H9 (cell line): ENCODE measurements around the gene LRRC3. TPM values are rescaled to one million over a fixed set of nuclear protein-coding genes. Genes with fewer than 3 reads are reported as not detected.

ENCODE experiments used
- DNase-seq: peaks from one replicate; pipeline ENCODE4 v3.0.0-alpha.2; 2017
- H2AFZ ChIP-seq: one replicate; pipeline ENCODE4 v1.6.1; 2013; ENCODE audit warnings: mild to moderate bottlenecking, low read length, control low read depth, moderate library complexity
- H2AK5ac ChIP-seq: 2 replicates; pipeline ENCODE4 v1.6.1; 2013; ENCODE audit warnings: low read length, control low read depth, mixed read lengths; ENCODE audit not compliant: insufficient read length
- H2BK120ac ChIP-seq: one replicate; pipeline ENCODE4 v1.6.1; 2013; ENCODE audit warnings: low read depth, mild to moderate bottlenecking, low read length, control low read depth, inconsistent platforms; ENCODE audit not compliant: poor library complexity, severe bottlenecking
- H2BK12ac ChIP-seq: 2 replicates; pipeline ENCODE4 v1.6.1; 2013; ENCODE audit warnings: low read length, control low read depth, mixed read lengths, low read depth; ENCODE audit not compliant: insufficient read length
- H2BK15ac ChIP-seq: 2 replicates; pipeline ENCODE4 v1.6.1; 2013; ENCODE audit warnings: low read depth, low read length, control low read depth
- H2BK20ac ChIP-seq: one replicate; pipeline ENCODE4 v1.6.1; 2013; ENCODE audit warnings: low read depth, mild to moderate bottlenecking, low read length, control low read depth, inconsistent platforms; ENCODE audit not compliant: poor library complexity, severe bottlenecking
- H2BK5ac ChIP-seq: 2 replicates; pipeline ENCODE4 v1.6.1; 2013; ENCODE audit warnings: low read length, control low read depth, mixed read lengths; ENCODE audit not compliant: insufficient read length
- H3K14ac ChIP-seq: 2 replicates; pipeline ENCODE4 v1.6.1; 2013; ENCODE audit warnings: low read length, control low read depth; ENCODE audit not compliant: insufficient read depth
- H3K18ac ChIP-seq: 2 replicates; pipeline ENCODE4 v1.6.1; 2013; ENCODE audit warnings: low read depth, mild to moderate bottlenecking, mixed read lengths, low read length, control low read depth; ENCODE audit not compliant: insufficient read length
- H3K23ac ChIP-seq: 2 replicates; pipeline ENCODE4 v1.6.1; 2013; ENCODE audit warnings: low read length, control low read depth, mixed read lengths, low read depth; ENCODE audit not compliant: insufficient read length
- H3K23me2 ChIP-seq: 2 replicates; pipeline ENCODE4 v1.6.1; 2013; ENCODE audit warnings: low read depth, mild to moderate bottlenecking, mixed read lengths, low read length, control low read depth; ENCODE audit not compliant: insufficient read length, poor library complexity, severe bottlenecking
- H3K27ac ChIP-seq: 2 replicates; pipeline ENCODE4 v1.5.1; 2013; ENCODE audit warnings: low read length, control low read depth, mixed read lengths, low read depth; ENCODE audit not compliant: insufficient read length
- H3K27me3 ChIP-seq: 2 replicates; pipeline ENCODE4 v1.6.1; 2013; ENCODE audit warnings: low read length, control low read depth, inconsistent platforms; ENCODE audit not compliant: insufficient read depth
- H3K4ac ChIP-seq: 2 replicates; pipeline ENCODE4 v1.6.1; 2013; ENCODE audit warnings: low read depth, mild to moderate bottlenecking, control low read depth, inconsistent platforms, low read length, moderate library complexity
- H3K4me1 ChIP-seq: 2 replicates; pipeline ENCODE4 v1.6.1; 2013; ENCODE audit warnings: low read length, control low read depth, inconsistent platforms; ENCODE audit not compliant: insufficient read depth
- H3K4me2 ChIP-seq: 2 replicates; pipeline ENCODE4 v1.6.1; 2013; ENCODE audit warnings: low read length, control low read depth, mixed read lengths; ENCODE audit not compliant: insufficient read length, insufficient read depth
- H3K56ac ChIP-seq: 2 replicates; pipeline ENCODE4 v1.6.1; 2013; ENCODE audit warnings: low read depth, mild to moderate bottlenecking, mixed read lengths, low read length, control low read depth; ENCODE audit not compliant: insufficient read length
- H3K79me1 ChIP-seq: 2 replicates; pipeline ENCODE4 v1.6.1; 2013; ENCODE audit warnings: low read depth, mild to moderate bottlenecking, moderate library complexity, low read length, control low read depth, inconsistent platforms; ENCODE audit not compliant: insufficient read depth, poor library complexity, severe bottlenecking
- H3K79me2 ChIP-seq: 2 replicates; pipeline ENCODE4 v1.6.1; 2013; ENCODE audit warnings: low read length, control low read depth, inconsistent platforms; ENCODE audit not compliant: insufficient read depth
- H3K9ac ChIP-seq: 2 replicates; pipeline ENCODE4 v1.6.1; 2013; ENCODE audit warnings: low read length, control low read depth, mixed read lengths; ENCODE audit not compliant: insufficient read length; ENCODE audit errors: extremely low read depth
- H3K9me3 ChIP-seq: one replicate; pipeline ENCODE4 v1.6.1; 2013; ENCODE audit warnings: low read depth, low read length, inconsistent platforms; ENCODE audit not compliant: control insufficient read depth
- H3T11ph ChIP-seq: one replicate; pipeline ENCODE4 v1.6.1; 2013; ENCODE audit warnings: mild to moderate bottlenecking, low read length, control low read depth, inconsistent platforms
- H4K20me1 ChIP-seq: one replicate; pipeline ENCODE4 v1.6.1; 2013; ENCODE audit not compliant: control insufficient read depth, insufficient read length, insufficient read depth
- H4K5ac ChIP-seq: 2 replicates; pipeline ENCODE4 v1.6.1; 2013; ENCODE audit warnings: low read depth, mild to moderate bottlenecking, mixed read lengths, low read length, control low read depth; ENCODE audit not compliant: insufficient read length
- H4K8ac ChIP-seq: replicated peaks from 2 replicates; pipeline ENCODE4 v1.6.1; 2013; ENCODE audit warnings: low read length, control low read depth, mixed read lengths, low read depth; ENCODE audit not compliant: insufficient read length
- H4K91ac ChIP-seq: 2 replicates; pipeline ENCODE4 v1.6.1; 2013; ENCODE audit warnings: low read depth, mild to moderate bottlenecking, moderate library complexity, mixed read lengths, low read length, control low read depth; ENCODE audit not compliant: insufficient read length
- H3K27ac Mint-ChIP-seq, 3 experiments: 2 replicates in 2 of 3; 3 replicates in 1 of 3; pipeline ENCODE4 v1.8.0; 2020 to 2021; ENCODE audit warnings: mixed read lengths in 3 of 3, mild to moderate bottlenecking in 1 of 3, moderate library complexity in 1 of 3
- H3K27me3 Mint-ChIP-seq: 2 replicates; pipeline ENCODE4 v1.8.0; 2021; ENCODE audit warnings: low read depth, mild to moderate bottlenecking, moderate library complexity, mixed read lengths
- H3K36me3 Mint-ChIP-seq, 3 experiments: 2 replicates in 2 of 3; 3 replicates in 1 of 3; pipeline ENCODE4 v1.8.0; 2020 to 2021; ENCODE audit warnings: low read depth in 3 of 3, mixed read lengths in 3 of 3; ENCODE audit not compliant: insufficient read depth in 1 of 3
- H3K4me1 Mint-ChIP-seq, 2 experiments: 2 replicates each; pipeline ENCODE4 v1.8.0; 2020; ENCODE audit warnings: mixed read lengths in 2 of 2
- H3K4me3 Mint-ChIP-seq, 2 experiments: 2 replicates in 1 of 2; 3 replicates in 1 of 2; pipeline ENCODE4 v1.8.0; 2020 to 2021; ENCODE audit warnings: mild to moderate bottlenecking in 2 of 2, mixed read lengths in 2 of 2, moderate library complexity in 1 of 2
- H3K9me3 Mint-ChIP-seq, 2 experiments: 2 replicates in 1 of 2; 3 replicates in 1 of 2; pipeline ENCODE4 v1.8.0; 2020; ENCODE audit warnings: mild to moderate bottlenecking in 2 of 2, mixed read lengths in 2 of 2, moderate library complexity in 1 of 2
- CTCF ChIP-seq: fragments of 200-600 bp; sonication (generic); conservative IDR thresholded peaks from 3 replicates; pipeline ENCODE4 v1.8.0; 2021; ENCODE audit warnings: antibody characterized with exemption, mild to moderate bottlenecking
- WGBS: extraction: QIAGEN DNeasy Blood & Tissue Kit; methylation state at CpG from one replicate; pipeline ENCODE4 v1.1.7; 2013; ENCODE audit warnings: missing lambda C conversion rate, low lambda C conversion rate, mixed read lengths; ENCODE audit not compliant: insufficient read length; ENCODE audit errors: extremely low coverage; 5-methylcytosine and 5-hydroxymethylcytosine counted together
- total RNA-seq: library from RNA; stranded (reverse); gene quantifications from 2 replicates; pipeline ENCODE4 v1.2.1, GENCODE V29; 2021

LRRC3 gene
- total RNA-seq, 1 experiment from 2014 or later = 3.1 TPM

- Mint-ChIP-seq H3K4me3 (no peak overlapping the region), H3K36me3 (no peaks in the 10 kb centered on the region; a peak in 2 of 7 replicates), H3K27ac (no peak overlapping the region), H3K27me3 (no peaks in the 10 kb centered on the region; the same call in 1 of the 2 replicates), H3K4me1 (no peaks in the 10 kb centered on the region), H3K9me3 (no peaks in the 10 kb centered on the region)
- Histone ChIP-seq H3K23ac (no peak overlapping the region), H4K8ac (no peak overlapping the region), H3K56ac (no peak overlapping the region), H4K5ac (no peak overlapping the region), H4K20me1 (no peaks in the 10 kb centered on the region), H3K27ac (no peak overlapping the region), H2BK20ac (no peak overlapping the region), H3K18ac (no peak overlapping the region), H3K23me2 (no peaks in the 10 kb centered on the region), H3T11ph (no peak overlapping the region), H4K91ac (no peak overlapping the region), H2BK120ac (no peak overlapping the region), H2BK5ac (no peak overlapping the region), H3K9me3 (no peaks in the 10 kb centered on the region), H3K27me3 (no peaks in the 10 kb centered on the region), H3K79me2 (no peaks in the 10 kb centered on the region), H3K79me1 (no peaks in the 10 kb centered on the region), H3K4me2 (no peak overlapping the region), H2BK15ac (no peak overlapping the region), H3K9ac (no peak overlapping the region), H2BK12ac (no peak overlapping the region), H3K4ac (no peak overlapping the region), H2AFZ (no peak overlapping the region), H3K14ac (no peak overlapping the region), H3K4me1 (no peaks in the 10 kb centered on the region), H2AK5ac (no peak overlapping the region)
- no peak for TF ChIP-seq CTCF
- no CpG with 5 or more reads among the region's 34 CpGs for WGBS
- DNase-seq = no peak
These were observed 16.6 kb upstream of the LRRC3 start for GRCh38 chr21:44438531-44439210.
